PC-9 (cell line): ENCODE measurements around the gene DLGAP1.

Source experiments
- CTCF ChIP-seq: fragments of 200-600 bp; sonication (generic); conservative IDR thresholded peaks from 2 replicates; pipeline ENCODE4 v1.6.1; 2017; ENCODE audit warnings: mixed run types, antibody characterized with exemption, mild to moderate bottlenecking, moderate library complexity
- EZH2 ChIP-seq: fragments of 200-600 bp; sonication (generic); IDR thresholded peaks from 2 replicates; pipeline ENCODE4 v1.8.0; 2017; ENCODE audit warnings: antibody characterized with exemption, low read depth

GRCh38 chr18:3875961-3876360, 579.1 kb downstream of the DLGAP1 start:
- no peak for TF ChIP-seq CTCF
- TF ChIP-seq EZH2, result no peak
